ENCODE data around the gene KIF25. TPM values are rescaled to one million over a fixed set of nuclear protein-coding genes. Genes with fewer than 3 reads are reported as not detected.

Gene KIF25
- total RNA-seq, 5 donors from 2014 or later (not counting 1 experiment from before 2014, with no cell fraction given): not detected

GRCh38 chr6:167953551-167953950 is 43.9 kb upstream of the KIF25 start:
- no peak overlapping the region for H3K27ac ChIP-seq (ENCODE audit: low read length)
- ChIA-PET POLR2A (no interaction called here), CTCF (no interaction called here)
- peaks cover 14% of the 10 kb centered on the region for H3K36me3 Mint-ChIP-seq
- ATAC-seq (replicated peaks in 1 of 4) (no peak), DNase-seq (no peak)
- no peaks in the 10 kb centered on the region for H3K9me3 ChIP-seq
- H3K4me3 ChIP-seq (ENCODE audit: control insufficient read depth in 1 of 2, extremely low read depth in 1 of 2, low read length in 1 of 2): no peak overlapping the region
- H3K4me3 Mint-ChIP-seq: no peak overlapping the region
- no peak overlapping the region for H3K27ac Mint-ChIP-seq
- H3K9me3 Mint-ChIP-seq: no peaks in the 10 kb centered on the region
- H3K36me3 ChIP-seq (ENCODE audit: control insufficient read depth in 2 of 2, extremely low read depth in 1 of 2, insufficient read depth in 1 of 2, low read length in 1 of 2): peaks cover 0 to 2% of the 10 kb centered on the region in 2 donors
- H3K27me3 ChIP-seq (replicated peaks in 1 of 2; ENCODE audit: control insufficient read depth in 2 of 2, extremely low read depth in 1 of 2, insufficient read depth in 2 of 2, low read length in 1 of 2): no peaks in the 10 kb centered on the region
- 100% methylated on average over 1 of the region's 5 CpGs for WGBS (ENCODE audit: insufficient coverage)
- no peaks in the 10 kb centered on the region for H3K27me3 Mint-ChIP-seq
- no peaks in the 10 kb centered on the region for H3K4me1 ChIP-seq (ENCODE audit: control insufficient read depth in 1 of 2, extremely low read depth in 1 of 2, insufficient read depth in 2 of 2, low read length in 2 of 2)
- no peaks in the 10 kb centered on the region for H3K4me1 Mint-ChIP-seq

GRCh38 chr6:167954151-167954550 is 43.3 kb upstream of the KIF25 start:
- no peak overlapping the region for H3K27ac ChIP-seq (ENCODE audit: low read length)
- no peak overlapping the region for H3K4me3 ChIP-seq (ENCODE audit: control insufficient read depth in 1 of 2, extremely low read depth in 1 of 2, low read length in 1 of 2)
- no peaks in the 10 kb centered on the region for H3K4me1 ChIP-seq (ENCODE audit: control insufficient read depth in 1 of 2, extremely low read depth in 1 of 2, insufficient read depth in 2 of 2, low read length in 2 of 2)
- no peaks in the 10 kb centered on the region for H3K4me1 Mint-ChIP-seq
- peaks cover 11% of the 10 kb centered on the region for H3K36me3 Mint-ChIP-seq
- CTCF ChIA-PET: no interaction called here
- H3K36me3 ChIP-seq (ENCODE audit: control insufficient read depth in 2 of 2, extremely low read depth in 1 of 2, insufficient read depth in 1 of 2, low read length in 1 of 2): peaks cover 0 to 2% of the 10 kb centered on the region in 2 donors
- no peak for DNase-seq
- no peaks in the 10 kb centered on the region for H3K27me3 ChIP-seq (replicated peaks in 1 of 2; ENCODE audit: control insufficient read depth in 2 of 2, extremely low read depth in 1 of 2, insufficient read depth in 2 of 2, low read length in 1 of 2)
- no peaks in the 10 kb centered on the region for H3K9me3 Mint-ChIP-seq
- POLR2A ChIA-PET: no interaction called here
- no peak overlapping the region for H3K4me3 Mint-ChIP-seq
- WGBS (ENCODE audit: insufficient coverage): no CpG with 5 or more reads among the region's 3 CpGs
- no peaks in the 10 kb centered on the region for H3K27me3 Mint-ChIP-seq
- H3K27ac Mint-ChIP-seq: no peak overlapping the region
- ATAC-seq (replicated peaks in 1 of 4): no peak
- no peaks in the 10 kb centered on the region for H3K9me3 ChIP-seq

- H3K4me1 ChIP-seq (ENCODE audit: control insufficient read depth in 1 of 2, extremely low read depth in 1 of 2, insufficient read depth in 2 of 2, low read length in 2 of 2): no peaks in the 10 kb centered on the region
- H3K4me1 Mint-ChIP-seq: no peaks in the 10 kb centered on the region
- H3K27me3 Mint-ChIP-seq: no peaks in the 10 kb centered on the region
Observed at GRCh38 chr6:167956491-167956890, 41.0 kb upstream of the KIF25 start.

GRCh38 chr6:167956983-167957492 is 40.4 kb upstream of the KIF25 start:
- no peak for DNase-seq
- Mint-ChIP-seq H3K36me3 (peaks cover 6% of the 10 kb centered on the region), H3K27me3 (no peaks in the 10 kb centered on the region), H3K4me3 (no peak overlapping the region), H3K9me3 (no peaks in the 10 kb centered on the region), H3K27ac (no peak overlapping the region), H3K4me1 (no peaks in the 10 kb centered on the region)
- ChIA-PET POLR2A (no interaction called here), CTCF (no interaction called here)
- Histone ChIP-seq H3K27me3 (replicated peaks in 1 of 2; ENCODE audit: control insufficient read depth in 2 of 2, extremely low read depth in 1 of 2, insufficient read depth in 2 of 2, low read length in 1 of 2) (no peaks in the 10 kb centered on the region), H3K9me3 (no peaks in the 10 kb centered on the region), H3K4me1 (ENCODE audit: control insufficient read depth in 1 of 2, extremely low read depth in 1 of 2, insufficient read depth in 2 of 2, low read length in 2 of 2) (no peaks in the 10 kb centered on the region), H3K27ac (ENCODE audit: low read length) (no peak overlapping the region), H3K4me3 (ENCODE audit: control insufficient read depth in 1 of 2, extremely low read depth in 1 of 2, low read length in 1 of 2) (no peak overlapping the region), H3K36me3 (ENCODE audit: control insufficient read depth in 2 of 2, extremely low read depth in 1 of 2, insufficient read depth in 1 of 2, low read length in 1 of 2) (no peaks in the 10 kb centered on the region)
- 89% methylated on average over 8 of the region's 8 CpGs for WGBS (ENCODE audit: insufficient coverage)
- no peak for ATAC-seq (replicated peaks in 1 of 4)

More at GRCh38 chr6:167956491-167956890, 41.0 kb upstream of the KIF25 start:
- H3K9me3 ChIP-seq: no peaks in the 10 kb centered on the region
- Mint-ChIP-seq H3K4me3 (no peak overlapping the region), H3K9me3 (no peaks in the 10 kb centered on the region), H3K36me3 (peaks cover 6% of the 10 kb centered on the region), H3K27ac (no peak overlapping the region)
- no peak for ATAC-seq (replicated peaks in 1 of 4)
- WGBS (ENCODE audit: insufficient coverage): 90% methylated on average over 6 of the region's 6 CpGs
- ChIA-PET POLR2A (no interaction called here), CTCF (no interaction called here)
- H3K4me3 ChIP-seq (ENCODE audit: control insufficient read depth in 1 of 2, extremely low read depth in 1 of 2, low read length in 1 of 2): no peak overlapping the region
- no peak overlapping the region for H3K27ac ChIP-seq (ENCODE audit: low read length)
- no peaks in the 10 kb centered on the region for H3K27me3 ChIP-seq (replicated peaks in 1 of 2; ENCODE audit: control insufficient read depth in 2 of 2, extremely low read depth in 1 of 2, insufficient read depth in 2 of 2, low read length in 1 of 2)
- no peak for DNase-seq
- H3K36me3 ChIP-seq (ENCODE audit: control insufficient read depth in 2 of 2, extremely low read depth in 1 of 2, insufficient read depth in 1 of 2, low read length in 1 of 2): no peaks in the 10 kb centered on the region

GRCh38 chr6:167957626-167958025 is 39.8 kb upstream of the KIF25 start:
- H3K36me3 Mint-ChIP-seq: peaks cover 9% of the 10 kb centered on the region
- POLR2A ChIA-PET: no interaction called here
- no peaks in the 10 kb centered on the region for H3K4me1 Mint-ChIP-seq
- ATAC-seq (replicated peaks in 1 of 4) (no peak), DNase-seq (no peak)
- H3K27ac Mint-ChIP-seq: no peak overlapping the region
- no peak overlapping the region for H3K4me3 ChIP-seq (ENCODE audit: control insufficient read depth in 1 of 2, extremely low read depth in 1 of 2, low read length in 1 of 2)
- WGBS (ENCODE audit: insufficient coverage): 71% methylated on average over 5 of the region's 6 CpGs
- CTCF ChIA-PET: no interaction called here
- no peak overlapping the region for H3K27ac ChIP-seq (ENCODE audit: low read length)
- no peaks in the 10 kb centered on the region for H3K9me3 Mint-ChIP-seq
- H3K27me3 Mint-ChIP-seq: no peaks in the 10 kb centered on the region
- no peak overlapping the region for H3K4me3 Mint-ChIP-seq
- no peaks in the 10 kb centered on the region for H3K36me3 ChIP-seq (ENCODE audit: control insufficient read depth in 2 of 2, extremely low read depth in 1 of 2, insufficient read depth in 1 of 2, low read length in 1 of 2)
- no peaks in the 10 kb centered on the region for H3K9me3 ChIP-seq
- no peaks in the 10 kb centered on the region for H3K4me1 ChIP-seq (ENCODE audit: control insufficient read depth in 1 of 2, extremely low read depth in 1 of 2, insufficient read depth in 2 of 2, low read length in 2 of 2)
- no peaks in the 10 kb centered on the region for H3K27me3 ChIP-seq (replicated peaks in 1 of 2; ENCODE audit: control insufficient read depth in 2 of 2, extremely low read depth in 1 of 2, insufficient read depth in 2 of 2, low read length in 1 of 2)

- Histone ChIP-seq H3K9me3 (no peaks in the 10 kb centered on the region), H3K4me3 (ENCODE audit: control insufficient read depth in 1 of 2, extremely low read depth in 1 of 2, low read length in 1 of 2) (no peak overlapping the region), H3K36me3 (ENCODE audit: control insufficient read depth in 2 of 2, extremely low read depth in 1 of 2, insufficient read depth in 1 of 2, low read length in 1 of 2) (no peaks in the 10 kb centered on the region), H3K27me3 (replicated peaks in 1 of 2; ENCODE audit: control insufficient read depth in 2 of 2, extremely low read depth in 1 of 2, insufficient read depth in 2 of 2, low read length in 1 of 2) (no peaks in the 10 kb centered on the region), H3K27ac (ENCODE audit: low read length) (no peak overlapping the region), H3K4me1 (ENCODE audit: control insufficient read depth in 1 of 2, extremely low read depth in 1 of 2, insufficient read depth in 2 of 2, low read length in 2 of 2) (no peaks in the 10 kb centered on the region)
- DNase-seq (no peak), ATAC-seq (replicated peaks in 1 of 4) (no peak)
- ChIA-PET CTCF (no interaction called here), POLR2A (no interaction called here)
- H3K27ac Mint-ChIP-seq: no peak overlapping the region
- H3K9me3 Mint-ChIP-seq: no peaks in the 10 kb centered on the region
- no peaks in the 10 kb centered on the region for H3K27me3 Mint-ChIP-seq
- H3K4me3 Mint-ChIP-seq: no peak overlapping the region
- WGBS (ENCODE audit: insufficient coverage): 17% methylated on average over 1 of the region's 5 CpGs
- peaks cover 0 to 8% (median 0%) of the 10 kb centered on the region in 3 donors for H3K4me1 Mint-ChIP-seq
- peaks cover 9% of the 10 kb centered on the region for H3K36me3 Mint-ChIP-seq
Observed at GRCh38 chr6:167960579-167960978, 36.9 kb upstream of the KIF25 start.

GRCh38 chr6:167962711-167963110 is 34.8 kb upstream of the KIF25 start:
- Mint-ChIP-seq H3K4me3 (no peak overlapping the region), H3K27me3 (no peaks in the 10 kb centered on the region), H3K9me3 (no peaks in the 10 kb centered on the region), H3K27ac (no peak overlapping the region), H3K36me3 (peaks cover 11% of the 10 kb centered on the region), H3K4me1 (peaks cover 0 to 8% (median 0%) of the 10 kb centered on the region in 3 donors)
- no peaks in the 10 kb centered on the region for H3K27me3 ChIP-seq (replicated peaks in 1 of 2; ENCODE audit: control insufficient read depth in 2 of 2, extremely low read depth in 1 of 2, insufficient read depth in 2 of 2, low read length in 1 of 2)
- WGBS (ENCODE audit: insufficient coverage): no CpG with 5 or more reads among the region's 5 CpGs
- ATAC-seq (replicated peaks in 1 of 4) (no peak), DNase-seq (no peak)
- no peak overlapping the region for H3K4me3 ChIP-seq (ENCODE audit: control insufficient read depth in 1 of 2, extremely low read depth in 1 of 2, low read length in 1 of 2)
- no peaks in the 10 kb centered on the region for H3K36me3 ChIP-seq (ENCODE audit: control insufficient read depth in 2 of 2, extremely low read depth in 1 of 2, insufficient read depth in 1 of 2, low read length in 1 of 2)
- H3K9me3 ChIP-seq: no peaks in the 10 kb centered on the region
- ChIA-PET CTCF (no interaction called here), POLR2A (no interaction called here)
- no peaks in the 10 kb centered on the region for H3K4me1 ChIP-seq (ENCODE audit: control insufficient read depth in 1 of 2, extremely low read depth in 1 of 2, insufficient read depth in 2 of 2, low read length in 2 of 2)
- no peak overlapping the region for H3K27ac ChIP-seq (ENCODE audit: low read length)

Measured in T-cell (primary cell).